ENCODE results near the gene LRRC28.

LRRC28 gene

DNA sequence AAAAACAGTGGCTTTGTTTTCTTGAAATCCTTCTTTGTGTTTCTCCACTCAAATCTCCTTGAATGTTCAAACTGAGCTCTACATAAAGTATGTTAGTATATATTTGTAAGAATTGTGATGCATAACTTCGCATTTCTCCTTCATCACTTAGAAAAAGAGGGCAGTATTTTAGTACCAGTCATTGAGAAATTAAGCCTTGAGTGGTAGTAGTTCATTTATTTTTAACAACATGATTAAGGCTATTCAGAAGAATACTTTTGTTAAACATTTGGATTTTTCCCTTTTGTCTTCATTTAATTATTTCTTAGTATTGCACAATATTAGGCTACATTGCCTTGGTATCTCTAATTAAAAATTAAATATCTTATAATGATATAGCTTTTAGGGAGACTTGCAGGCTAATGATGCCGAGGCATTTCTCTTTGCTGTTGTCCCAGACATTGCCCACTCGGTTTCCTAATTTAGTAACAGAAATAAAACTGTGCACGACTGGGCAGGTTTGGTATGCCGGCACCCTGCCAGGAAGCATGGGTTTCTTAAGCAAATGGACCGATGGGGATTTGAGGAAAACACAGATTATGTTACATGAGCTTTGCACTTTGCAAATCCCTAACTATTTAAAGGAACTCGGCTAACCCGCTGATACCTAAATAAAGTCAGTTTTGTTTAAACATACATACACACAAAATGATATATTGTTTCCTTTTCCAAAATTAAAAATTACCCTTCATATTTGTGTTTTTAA, 54.7 kb downstream of the LRRC28 start:
- no peak for TF ChIP-seq POLR2A (IDR thresholded peaks at IDR 0.05; ENCODE audit: low read depth, low read length)
- FAIRE-seq (no peak), DNase-seq (ENCODE audit: insufficient read length, low spot score) (no peak)

DNA sequence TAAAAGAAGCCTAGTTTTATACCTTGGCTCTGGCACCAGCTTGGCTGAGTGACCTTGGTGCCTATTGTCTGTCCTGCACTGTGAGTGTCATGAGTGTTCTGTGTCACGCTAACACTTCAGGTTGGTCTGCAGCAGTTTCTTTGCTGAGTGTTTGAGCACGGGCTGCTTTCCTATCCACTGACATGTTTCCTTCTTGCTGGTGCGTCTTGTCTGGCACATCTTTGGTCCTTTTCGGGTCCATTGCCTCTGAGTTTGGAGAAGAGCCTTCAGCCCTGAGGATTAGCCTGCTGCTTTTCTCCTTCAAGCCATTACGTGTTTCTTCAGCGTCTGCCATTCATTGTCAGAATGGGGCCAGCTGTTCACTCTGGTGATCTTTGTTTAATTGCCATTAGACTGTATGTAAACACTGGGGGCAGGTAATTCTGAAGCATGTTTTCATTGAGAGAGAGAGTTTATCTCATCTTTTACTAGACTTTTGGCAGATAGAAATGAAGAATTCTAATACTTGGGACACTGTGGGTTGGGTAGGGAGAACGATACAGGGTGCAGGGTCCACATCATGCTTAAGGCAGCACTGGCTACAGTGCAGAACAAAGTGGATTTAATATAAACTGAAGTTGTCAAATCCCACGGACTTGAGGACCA, 55.5 kb downstream of the LRRC28 start:
- TF ChIP-seq POLR2A (IDR thresholded peaks at IDR 0.05; ENCODE audit: low read depth, low read length) = no peak
- no peak for DNase-seq (ENCODE audit: insufficient read length, low spot score)
- FAIRE-seq = no peak

- FAIRE-seq (peak; percentile 23), DNase-seq (ENCODE audit: insufficient read length, low spot score) (no peak)
- TF ChIP-seq POLR2A (IDR thresholded peaks at IDR 0.05; ENCODE audit: low read depth, low read length) = no peak
Observed at GRCh38 chr15:99307735-99308134, 56.5 kb downstream of the LRRC28 start.

GRCh38 chr15:99310745-99311144, 59.5 kb downstream of the LRRC28 start:
- no peak for DNase-seq (ENCODE audit: insufficient read length, low spot score)
- TF ChIP-seq POLR2A (IDR thresholded peaks at IDR 0.05; ENCODE audit: low read depth, low read length) = no peak
- FAIRE-seq = no peak

GRCh38 chr15:99312228-99312627, 60.9 kb downstream of the LRRC28 start:
- TF ChIP-seq POLR2A (IDR thresholded peaks at IDR 0.05; ENCODE audit: low read depth, low read length) = no peak
- no peak for FAIRE-seq
- DNase-seq (ENCODE audit: insufficient read length, low spot score) = no peak

DNA sequence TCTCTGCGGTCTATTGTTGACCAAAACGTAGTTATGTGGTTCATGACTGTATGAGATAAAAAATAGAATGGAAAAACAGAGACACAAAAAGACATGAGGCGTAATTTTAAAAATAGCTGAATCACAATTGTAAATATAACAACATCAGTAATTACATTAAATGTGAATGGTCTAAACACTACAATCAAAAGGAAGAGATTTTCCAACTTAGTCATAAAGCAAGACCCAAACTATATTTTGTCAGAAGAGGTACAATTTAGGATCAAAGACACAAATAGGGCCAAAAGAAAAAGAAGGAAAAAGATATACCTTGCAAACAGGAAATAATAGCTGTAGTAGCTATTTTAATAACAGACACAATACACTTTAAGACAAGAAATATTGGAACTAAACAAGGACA, 61.5 kb downstream of the LRRC28 start:
- TF ChIP-seq POLR2A (IDR thresholded peaks at IDR 0.05; ENCODE audit: low read depth, low read length) = no peak
- no peak for DNase-seq (ENCODE audit: insufficient read length, low spot score)
- no peak for FAIRE-seq

DNA sequence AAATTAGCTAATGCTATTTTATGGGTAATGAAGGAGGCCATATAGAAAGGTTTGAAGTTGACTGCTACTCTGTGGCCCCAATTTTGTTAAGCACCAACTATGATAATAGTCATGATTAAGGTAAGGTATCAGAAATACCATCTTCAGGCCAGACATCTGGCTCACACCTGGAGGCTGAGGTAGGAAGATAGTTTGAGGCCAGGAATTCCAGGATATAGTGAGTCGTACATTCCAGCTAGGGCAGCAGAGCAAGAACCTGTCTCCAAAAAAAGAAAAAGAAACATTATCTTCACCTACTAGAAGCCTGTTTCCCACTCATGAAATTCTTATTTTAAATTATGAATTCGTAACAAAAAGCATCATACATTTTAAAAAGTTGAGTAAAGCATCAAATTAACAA, 64.4 kb downstream of the LRRC28 start:
- DNase-seq (ENCODE audit: insufficient read length, low spot score) (no peak), FAIRE-seq (no peak)
- TF ChIP-seq POLR2A (IDR thresholded peaks at IDR 0.05; ENCODE audit: low read depth, low read length) = no peak

- TF ChIP-seq POLR2A (IDR thresholded peaks at IDR 0.05; ENCODE audit: low read depth, low read length) = no peak
- DNase-seq (ENCODE audit: insufficient read length, low spot score) = no peak
- no peak for FAIRE-seq
Observed at GRCh38 chr15:99320374-99321215, 69.3 kb downstream of the LRRC28 start.

GRCh38 chr15:99321468-99321867, 70.2 kb downstream of the LRRC28 start:
- DNase-seq (ENCODE audit: insufficient read length, low spot score) = no peak
- no peak for TF ChIP-seq POLR2A (IDR thresholded peaks at IDR 0.05; ENCODE audit: low read depth, low read length)
- no peak for FAIRE-seq

DNA sequence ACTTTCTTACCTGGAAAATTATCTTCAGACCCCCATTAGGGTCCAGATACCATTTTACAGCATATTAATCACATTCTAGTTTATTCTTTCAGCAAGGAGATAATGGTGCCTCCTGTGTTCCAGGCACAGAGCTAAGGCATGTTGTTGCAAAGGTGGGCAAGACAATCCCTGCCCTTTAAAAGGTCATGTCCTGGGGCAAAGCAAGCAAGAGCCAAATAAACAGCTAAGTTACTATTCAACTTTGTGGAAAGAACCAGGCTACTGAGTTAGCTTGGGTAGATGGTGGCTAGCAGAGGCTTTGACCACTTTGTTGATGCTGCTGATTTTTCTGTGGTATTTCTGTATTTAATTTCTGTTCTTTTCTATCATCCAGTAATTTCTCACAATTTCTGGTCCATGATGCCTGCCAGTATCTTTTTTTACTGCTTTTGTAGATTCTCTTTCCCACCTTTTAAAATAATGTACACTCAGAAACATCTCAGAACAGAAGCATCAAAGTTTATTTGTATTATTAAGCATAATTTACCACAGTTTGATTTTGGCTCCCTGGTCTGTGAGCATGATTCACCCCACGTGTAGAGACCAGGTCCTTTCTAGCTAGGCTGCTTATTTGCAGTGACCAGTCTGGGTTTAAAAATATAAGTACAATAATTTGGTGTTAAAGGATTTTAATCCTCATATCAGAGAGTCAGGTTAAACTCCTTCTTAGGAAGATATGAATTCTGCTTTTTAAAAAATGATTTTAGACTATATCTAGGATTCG, 71.5 kb downstream of the LRRC28 start:
- no peak for DNase-seq (ENCODE audit: insufficient read length, low spot score)
- TF ChIP-seq POLR2A (IDR thresholded peaks at IDR 0.05; ENCODE audit: low read depth, low read length) = no peak
- FAIRE-seq = no peak

DNA sequence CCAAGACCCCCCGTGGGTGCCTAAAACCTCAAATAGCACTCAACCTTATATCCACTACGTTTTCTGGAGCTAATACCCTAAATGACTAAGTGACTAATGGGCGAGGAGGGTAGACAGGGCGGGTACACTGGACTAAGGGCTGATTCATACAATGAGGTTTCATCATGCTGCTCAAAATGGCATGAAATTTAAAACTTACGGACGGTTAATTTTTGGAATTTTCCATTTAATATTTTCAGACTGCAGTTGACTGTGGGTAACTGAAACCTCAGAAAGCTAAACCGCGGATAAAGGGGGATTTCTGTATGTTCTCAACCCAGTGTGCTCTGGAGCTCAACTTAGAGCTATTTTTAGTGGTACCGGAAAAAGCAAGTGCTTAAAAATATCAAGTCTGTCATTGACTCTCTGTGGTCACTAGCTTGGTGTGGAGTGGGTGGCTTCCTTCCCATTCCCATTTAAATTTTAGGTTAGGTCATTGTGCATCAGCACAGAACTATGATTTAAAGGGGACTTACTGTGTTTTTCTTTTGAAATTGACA, 72.9 kb downstream of the LRRC28 start:
- peak; percentile 87 for FAIRE-seq

DNA sequence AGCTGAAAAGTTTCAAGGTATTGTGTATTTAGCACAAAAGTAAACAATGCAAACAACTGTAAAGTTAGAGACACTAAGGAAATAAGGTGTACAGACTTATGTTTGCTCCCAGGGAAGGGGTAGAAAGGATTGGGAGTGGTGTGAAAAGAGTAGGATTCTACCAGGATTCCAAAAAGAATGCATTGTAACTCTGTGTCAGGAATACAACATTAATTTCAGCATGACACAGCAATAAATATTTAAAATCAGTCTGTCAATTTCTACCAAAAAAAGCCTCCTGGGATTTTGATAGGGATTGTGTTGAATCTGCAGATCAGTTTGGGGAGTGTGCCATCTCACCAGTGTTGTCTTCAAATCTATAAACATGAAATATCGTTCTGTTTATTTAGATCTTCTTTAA, 73.4 kb downstream of the LRRC28 start:
- no peak for TF ChIP-seq POLR2A (IDR thresholded peaks at IDR 0.05; ENCODE audit: low read depth, low read length)
- DNase-seq (ENCODE audit: insufficient read length, low spot score) (no peak), FAIRE-seq (no peak)

More for the DNA sequence above, 72.9 kb downstream of the LRRC28 start:
- peak; percentile 8 for DNase-seq (ENCODE audit: insufficient read length, low spot score)
- no peak for TF ChIP-seq POLR2A (IDR thresholded peaks at IDR 0.05; ENCODE audit: low read depth, low read length)

DNA sequence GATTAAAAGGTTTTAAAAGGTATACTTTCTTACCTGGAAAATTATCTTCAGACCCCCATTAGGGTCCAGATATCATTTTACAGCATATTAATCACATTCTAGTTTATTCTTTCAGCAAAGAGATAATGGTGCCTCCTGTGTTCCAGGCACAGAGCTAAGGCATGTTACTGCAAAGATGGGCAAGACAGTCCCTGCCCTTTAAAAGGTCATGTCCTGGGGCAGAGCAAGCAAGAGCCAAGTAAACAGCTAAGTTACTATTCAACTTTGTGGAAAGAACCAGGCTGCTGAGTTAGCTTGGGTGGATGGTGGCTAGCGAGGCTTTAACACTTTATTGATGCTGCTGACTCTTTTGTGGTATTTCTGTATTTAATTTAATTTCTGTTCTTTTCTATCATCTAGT, 75.0 kb downstream of the LRRC28 start:
- FAIRE-seq (no peak), DNase-seq (ENCODE audit: insufficient read length, low spot score) (no peak)
- no peak for TF ChIP-seq POLR2A (IDR thresholded peaks at IDR 0.05; ENCODE audit: low read depth, low read length)

Data from H54 (cell line).